Endothelial cell (in vitro differentiated cells): ENCODE results near the gene DUSP14. TPM values are rescaled to one million over a fixed set of nuclear protein-coding genes. Genes with fewer than 3 reads are reported as not detected.

Experiments used
- DNase-seq: peaks from one replicate; pipeline ENCODE4 v3.0.0; 2021; ENCODE audit warnings: low spot score
- H3K27ac Mint-ChIP-seq: one replicate; pipeline ENCODE4 v1.8.0; 2021; ENCODE audit warnings: mixed read lengths, inconsistent platforms; ENCODE audit not compliant: unreplicated experiment
- H3K27me3 Mint-ChIP-seq: one replicate; pipeline ENCODE4 v1.8.0; 2021; ENCODE audit warnings: mild to moderate bottlenecking, moderate library complexity, mixed read lengths, inconsistent platforms; ENCODE audit not compliant: unreplicated experiment
- H3K36me3 Mint-ChIP-seq: one replicate; pipeline ENCODE4 v1.8.0; 2021; ENCODE audit warnings: mild to moderate bottlenecking, low read depth, mixed read lengths, inconsistent platforms; ENCODE audit not compliant: unreplicated experiment
- H3K4me1 Mint-ChIP-seq: one replicate; pipeline ENCODE4 v1.8.0; 2021; ENCODE audit warnings: mild to moderate bottlenecking, mixed read lengths, inconsistent platforms; ENCODE audit not compliant: unreplicated experiment
- H3K4me3 Mint-ChIP-seq: one replicate; pipeline ENCODE4 v1.8.0; 2021; ENCODE audit warnings: mild to moderate bottlenecking, mixed read lengths, inconsistent platforms; ENCODE audit not compliant: unreplicated experiment
- H3K9me3 Mint-ChIP-seq: one replicate; pipeline ENCODE4 v1.8.0; 2021; ENCODE audit warnings: mixed read lengths, inconsistent platforms; ENCODE audit not compliant: unreplicated experiment
- CTCF ChIP-seq: fragments of 200-600 bp; sonication (generic); IDR thresholded peaks from one replicate; pipeline ENCODE4 v1.5.0; 2021; ENCODE audit warnings: antibody characterized with exemption; ENCODE audit not compliant: unreplicated experiment
- total RNA-seq: library from RNA; stranded (reverse); fragmentation: NEBNext Ultra II Directional; extraction: Animal tissue kit (Norgen Biotek cat#: 25700); gene quantifications from one replicate; pipeline ENCODE4 v1.2.1, GENCODE V29; 2021; ENCODE audit not compliant: unreplicated experiment

DUSP14 gene
- total RNA-seq, 1 donor from 2014 or later = 23.0 TPM

- no peaks in the 10 kb centered on the region for H3K9me3 Mint-ChIP-seq
- H3K36me3 Mint-ChIP-seq = peaks cover 13% of the 10 kb centered on the region
- no peak overlapping the region for H3K27ac Mint-ChIP-seq
- H3K4me1 Mint-ChIP-seq = peaks cover 5% of the 10 kb centered on the region
- DNase-seq = no peak
- no peak for TF ChIP-seq CTCF
- H3K4me3 Mint-ChIP-seq = no peak overlapping the region
- no peaks in the 10 kb centered on the region for H3K27me3 Mint-ChIP-seq
These were observed 55.8 kb downstream of the DUSP14 start for GRCh38 chr17:37545486-37545885.

GRCh38 chr17:37546302-37546701 lies 56.6 kb downstream of the DUSP14 start:
- H3K36me3 Mint-ChIP-seq = peaks cover 8% of the 10 kb centered on the region
- H3K27me3 Mint-ChIP-seq = no peaks in the 10 kb centered on the region
- no peak overlapping the region for H3K27ac Mint-ChIP-seq
- no peaks in the 10 kb centered on the region for H3K9me3 Mint-ChIP-seq
- peaks cover 12% of the 10 kb centered on the region for H3K4me1 Mint-ChIP-seq
- no peak for TF ChIP-seq CTCF
- no peak for DNase-seq
- H3K4me3 Mint-ChIP-seq = no peak overlapping the region

GRCh38 chr17:37547986-37548385 lies 58.3 kb downstream of the DUSP14 start:
- H3K9me3 Mint-ChIP-seq = no peaks in the 10 kb centered on the region
- H3K36me3 Mint-ChIP-seq = peaks cover 5% of the 10 kb centered on the region
- H3K4me3 Mint-ChIP-seq = no peak overlapping the region
- no peak overlapping the region for H3K27ac Mint-ChIP-seq
- H3K27me3 Mint-ChIP-seq = no peaks in the 10 kb centered on the region
- no peak for DNase-seq
- peaks cover 16% of the 10 kb centered on the region for H3K4me1 Mint-ChIP-seq
- no peak for TF ChIP-seq CTCF

- DNase-seq = no peak
- no peak for TF ChIP-seq CTCF
- Mint-ChIP-seq H3K36me3 (peaks cover 9% of the 10 kb centered on the region), H3K27ac (no peak overlapping the region), H3K4me3 (no peak overlapping the region), H3K27me3 (no peaks in the 10 kb centered on the region), H3K4me1 (peaks cover 15% of the 10 kb centered on the region), H3K9me3 (no peaks in the 10 kb centered on the region)
These were observed 62.1 kb downstream of the DUSP14 start for GRCh38 chr17:37551788-37552187.

- no peak for DNase-seq
- no peaks in the 10 kb centered on the region for H3K27me3 Mint-ChIP-seq
- H3K4me1 Mint-ChIP-seq = peaks cover 11% of the 10 kb centered on the region
- no peak overlapping the region for H3K27ac Mint-ChIP-seq
- no peak for TF ChIP-seq CTCF
- peaks cover 9% of the 10 kb centered on the region for H3K36me3 Mint-ChIP-seq
- no peak overlapping the region for H3K4me3 Mint-ChIP-seq
- H3K9me3 Mint-ChIP-seq = no peaks in the 10 kb centered on the region
These were observed 63.8 kb downstream of the DUSP14 start for GRCh38 chr17:37553401-37553966.
